Activated CD4-positive, alpha-beta T cell treated with anti-CD3 and anti-CD28 coated beads for 36 hours (primary cell): Measurements from ENCODE around the gene DKKL1. TPM values are rescaled to one million over a fixed set of nuclear protein-coding genes. Genes with fewer than 3 reads are reported as not detected.

ENCODE experiments used
- ATAC-seq: fragments of 200-7000 bp; cut with Tn5 transposase; one replicate; pipeline ENCODE4 v1.10.0; 2021; ENCODE audit warnings: mild to moderate bottlenecking, moderate library complexity
- CTCF ChIA-PET: fragments of 350-600 bp; sonication (Branson Sonifier 250); formaldehyde crosslinking; loops from one replicate; lab custom pipeline; 2021; ENCODE audit warnings: antibody characterized with exemption; lab: Charles Lee
- POLR2A ChIA-PET: fragments of 350-600 bp; sonication (Branson Sonifier 250); formaldehyde crosslinking; loops from one replicate; lab custom pipeline; 2021; ENCODE audit warnings: antibody characterized with exemption, inconsistent platforms; lab: Charles Lee
- DNase-seq: peaks from one replicate; pipeline ENCODE4 v3.0.0-alpha.2; 2020
- H3K27ac Mint-ChIP-seq: one replicate; pipeline ENCODE4 v1.8.0; 2021; ENCODE audit warnings: mixed read lengths
- H3K27me3 Mint-ChIP-seq: one replicate; pipeline ENCODE4 v1.8.0; 2021; ENCODE audit warnings: mixed read lengths
- H3K36me3 Mint-ChIP-seq: one replicate; pipeline ENCODE4 v1.8.0; 2021; ENCODE audit warnings: low read depth, mixed read lengths
- H3K4me1 Mint-ChIP-seq: one replicate; pipeline ENCODE4 v1.8.0; 2021; ENCODE audit warnings: mixed read lengths
- H3K4me3 Mint-ChIP-seq: one replicate; pipeline ENCODE4 v1.8.0; 2021; ENCODE audit warnings: mild to moderate bottlenecking, moderate library complexity, mixed read lengths
- H3K9me3 Mint-ChIP-seq: one replicate; pipeline ENCODE4 v1.8.0; 2021; ENCODE audit warnings: low read depth, mixed read lengths
- intact Hi-C, 2 experiments: fragments of 100-400 bp; cut with DNase I in 1 of 2; cut with micrococcal nuclease in 1 of 2; formaldehyde crosslinking; loops; one replicate each; pipeline versions ENCODE4 v1.14.2 to v1.15.1; 2022 to 2024; cut with DNase I, micrococcal nuclease
- total RNA-seq, 2 experiments: library from RNA; stranded (reverse); gene quantifications; one replicate each; pipeline ENCODE4 v1.2.3, GENCODE V29; 2021

Gene DKKL1
- total RNA-seq, 2 experiments from 2014 or later = not detected

DNA sequence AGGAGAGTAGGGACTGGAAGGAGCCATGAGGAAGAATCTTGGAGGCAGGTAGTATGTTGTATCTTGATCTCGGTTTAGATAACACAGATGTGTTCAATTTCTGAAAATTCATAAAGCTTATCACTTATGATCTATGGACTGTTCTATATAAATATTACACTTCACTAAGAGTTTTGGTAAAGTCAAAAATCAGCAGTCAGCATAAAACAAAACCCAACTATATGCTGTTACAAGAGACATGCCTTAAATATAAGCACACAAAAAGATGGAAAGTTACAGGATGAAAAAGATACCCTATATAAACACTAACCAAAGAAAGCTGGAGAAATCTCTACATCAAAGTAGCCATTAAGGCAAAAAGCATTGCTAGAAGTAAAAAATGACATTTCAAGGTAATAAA is 19.9 kb downstream of the DKKL1 start:
- no peaks in the 10 kb centered on the region for H3K27me3 Mint-ChIP-seq
- H3K4me3 Mint-ChIP-seq = no peak overlapping the region
- CTCF ChIA-PET = interaction anchor here (1.5 kb wide), 2 partner anchors 9 to 16 kb away, joined by 3 to 5 read pairs; no protein-coding TSS in a partner anchor
- no peak overlapping the region for H3K27ac Mint-ChIP-seq
- ATAC-seq (no peak), DNase-seq (no peak)
- H3K4me1 Mint-ChIP-seq = peaks cover 9% of the 10 kb centered on the region
- POLR2A ChIA-PET = interaction anchor here (0.6 kb wide), 1 partner anchor 914 kb away, joined by 3 read pairs; no protein-coding TSS in a partner anchor
- intact Hi-C loops = loop anchor here in 1 of 2 experiments (2.0 kb wide), 1 partner anchor 19 kb away; no protein-coding TSS in a partner anchor
- H3K9me3 Mint-ChIP-seq = peaks cover 7% of the 10 kb centered on the region
- H3K36me3 Mint-ChIP-seq = no peaks in the 10 kb centered on the region

DNA sequence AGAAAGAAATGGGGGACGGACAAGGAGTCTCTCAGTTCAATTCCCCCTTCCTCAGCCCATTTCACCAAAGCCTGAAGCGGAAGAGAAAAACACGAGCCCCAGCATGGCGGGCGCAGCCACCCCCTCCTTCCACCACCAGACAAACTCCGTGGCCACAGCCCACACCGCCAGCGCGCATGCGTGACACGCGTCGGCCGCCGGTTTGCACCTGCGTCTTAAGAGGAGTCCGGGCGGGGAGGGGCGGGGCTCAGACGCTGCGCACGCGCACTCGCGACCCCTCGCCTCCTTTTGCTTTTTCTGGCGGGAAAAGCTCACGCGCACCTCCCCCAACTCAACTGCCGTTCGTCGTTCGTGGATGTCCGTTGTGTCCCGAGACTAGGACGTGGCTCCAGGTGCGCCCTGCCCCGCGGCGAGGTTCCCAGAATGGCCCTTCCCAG is 24.3 kb downstream of the DKKL1 start, which contains the start of gene KASH5:
Gene KASH5, plus strand, starts transcription at position 314 of the 437 bp plus-strand sequence. CDS start 2,635 bp downstream, outside the sequence.
- Mint-ChIP-seq H3K27me3 (no peaks in the 10 kb centered on the region), H3K9me3 (peaks cover 3% of the 10 kb centered on the region), H3K4me3 (peak within 1 kb of the TSS; percentile 47), H3K27ac (peak within 1 kb of the TSS; percentile 87), H3K36me3 (no peaks in the 10 kb centered on the region), H3K4me1 (peaks cover 16% of the 10 kb centered on the region)
- DNase-seq (peak; percentile 95), ATAC-seq (peak; percentile 67)
- intact Hi-C loops = loop anchor here in 1 of 2 experiments (1.0 kb wide), 2 partner anchors 25 to 57 kb away; partner anchors contain the start of gene DKKL1
- POLR2A ChIA-PET = no interaction called here
- CTCF ChIA-PET = no interaction called here

DNA sequence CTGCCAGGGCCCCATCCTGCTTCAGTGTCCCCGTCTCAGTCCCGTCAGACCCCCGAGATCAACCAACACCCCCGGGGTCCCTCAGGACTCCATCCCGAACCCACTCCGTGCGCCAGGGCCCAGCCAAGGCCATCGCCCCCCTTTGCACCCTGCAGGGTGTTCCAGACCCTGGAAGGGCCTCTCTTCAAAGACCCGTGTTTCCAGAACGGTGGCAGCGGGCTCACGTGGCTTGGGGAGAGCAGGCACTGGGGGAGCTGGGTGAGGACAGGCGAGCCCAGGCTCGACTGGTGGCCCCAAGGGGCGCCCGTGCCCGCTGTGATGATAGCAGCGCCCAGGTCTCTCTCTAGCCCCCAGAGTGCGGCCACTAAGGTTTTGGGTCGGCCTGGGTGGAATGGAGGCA is 25.7 kb downstream of the DKKL1 start:
- CTCF ChIA-PET = interaction anchor here (1.0 to 1.1 kb wide), 2 partner anchors 46 to 89 kb away, joined by 4 to 6 read pairs; no protein-coding TSS in a partner anchor

DNA sequence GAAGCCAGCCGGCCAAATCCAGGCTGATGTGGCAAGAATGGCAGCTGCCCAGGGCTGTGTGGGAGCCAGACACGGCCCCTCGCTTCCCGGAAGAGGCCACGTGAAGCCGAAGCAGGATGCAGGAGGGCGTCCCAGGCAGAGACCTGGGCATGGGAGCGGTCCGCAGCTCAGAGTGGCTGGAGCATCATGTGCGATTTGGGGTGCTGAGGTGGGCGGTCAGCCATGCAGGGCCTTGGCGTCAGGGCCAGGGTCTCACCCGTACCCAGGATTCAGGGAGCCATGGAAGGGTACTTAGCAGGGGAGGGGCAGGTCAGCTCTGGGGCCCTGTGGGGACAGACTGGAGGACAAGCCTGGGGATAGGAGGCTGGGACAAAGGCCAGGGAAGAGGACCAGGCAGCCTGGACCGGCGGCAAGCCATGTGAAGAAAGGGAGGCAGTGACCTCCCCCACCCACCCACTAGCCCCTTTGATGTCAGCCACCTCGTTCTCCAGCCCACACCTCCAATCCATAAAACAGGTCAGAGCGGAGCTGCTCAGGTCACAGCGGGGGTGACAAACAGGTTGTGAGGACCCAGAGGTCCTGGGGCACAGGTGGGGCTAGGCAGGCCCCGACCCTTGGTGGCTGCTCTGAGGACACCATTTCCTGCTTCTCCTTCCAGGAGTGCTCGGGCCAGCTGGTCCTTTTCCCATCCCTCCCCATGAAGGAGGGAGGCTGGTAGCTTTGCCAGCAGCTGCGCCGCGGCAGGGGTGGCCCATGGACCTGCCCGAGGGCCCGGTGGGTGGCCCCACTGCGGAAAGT is 26.7 kb downstream of the DKKL1 start:
- Mint-ChIP-seq H3K9me3 (no peaks in the 10 kb centered on the region), H3K4me1 (peaks cover 16% of the 10 kb centered on the region), H3K27ac (no peak overlapping the region), H3K27me3 (no peaks in the 10 kb centered on the region), H3K36me3 (no peaks in the 10 kb centered on the region), H3K4me3 (no peak overlapping the region)
- DNase-seq = no peak
- POLR2A ChIA-PET = interaction anchor here (0.5 kb wide), 1 partner anchor 16 kb away, joined by 3 read pairs; no protein-coding TSS in a partner anchor
- CTCF ChIA-PET = interaction anchor here (1.0 to 2.3 kb wide), 3 partner anchors 45 to 90 kb away, joined by 4 to 11 read pairs (median 6); no protein-coding TSS in a partner anchor
- intact Hi-C loops = no loop called here
- no peak for ATAC-seq

More for the DNA sequence above, 25.7 kb downstream of the DKKL1 start:
- Mint-ChIP-seq H3K4me3 (no peak overlapping the region), H3K27ac (no peak overlapping the region), H3K4me1 (peaks cover 16% of the 10 kb centered on the region), H3K9me3 (no peaks in the 10 kb centered on the region), H3K36me3 (no peaks in the 10 kb centered on the region), H3K27me3 (no peaks in the 10 kb centered on the region)
- no peak for ATAC-seq
- POLR2A ChIA-PET = interaction anchor here (0.6 kb wide), 1 partner anchor 21 kb away, joined by 3 read pairs; no protein-coding TSS in a partner anchor
- intact Hi-C loops = no loop called here
- no peak for DNase-seq

DNA sequence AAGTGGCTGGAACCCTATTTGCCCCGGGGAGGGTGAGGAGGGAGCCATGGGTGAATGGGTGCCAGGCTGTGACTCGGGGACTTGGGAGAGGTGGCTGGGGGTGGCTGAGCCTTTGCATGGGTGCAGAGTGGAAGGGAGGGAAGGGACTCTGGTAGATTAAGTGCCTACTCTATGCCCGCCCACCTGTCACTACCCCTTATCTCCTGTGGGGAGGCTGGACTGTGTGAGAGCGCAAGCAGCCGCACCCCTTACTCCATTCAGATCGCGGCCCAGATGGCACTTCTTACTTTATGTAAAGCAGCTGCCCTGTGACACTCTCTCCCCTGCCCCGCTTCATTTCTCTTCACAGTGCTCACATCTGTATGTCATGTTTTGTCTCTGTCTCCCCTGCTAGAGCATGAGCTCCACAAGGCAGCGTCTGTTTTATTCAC is 27.3 kb downstream of the DKKL1 start:
- ChIA-PET POLR2A (no interaction called here), CTCF (interaction anchor here (0.7 to 2.3 kb wide), 8 partner anchors 11 to 118 kb away, joined by 3 to 12 read pairs (median 6); no protein-coding TSS in a partner anchor)
- ATAC-seq = no peak
- no peaks in the 10 kb centered on the region for H3K36me3 Mint-ChIP-seq
- no peak overlapping the region for H3K4me3 Mint-ChIP-seq
- no peaks in the 10 kb centered on the region for H3K9me3 Mint-ChIP-seq
- no peak for DNase-seq
- no peaks in the 10 kb centered on the region for H3K27me3 Mint-ChIP-seq
- H3K4me1 Mint-ChIP-seq = peaks cover 16% of the 10 kb centered on the region
- intact Hi-C loops = no loop called here
- H3K27ac Mint-ChIP-seq = no peak overlapping the region

DNA sequence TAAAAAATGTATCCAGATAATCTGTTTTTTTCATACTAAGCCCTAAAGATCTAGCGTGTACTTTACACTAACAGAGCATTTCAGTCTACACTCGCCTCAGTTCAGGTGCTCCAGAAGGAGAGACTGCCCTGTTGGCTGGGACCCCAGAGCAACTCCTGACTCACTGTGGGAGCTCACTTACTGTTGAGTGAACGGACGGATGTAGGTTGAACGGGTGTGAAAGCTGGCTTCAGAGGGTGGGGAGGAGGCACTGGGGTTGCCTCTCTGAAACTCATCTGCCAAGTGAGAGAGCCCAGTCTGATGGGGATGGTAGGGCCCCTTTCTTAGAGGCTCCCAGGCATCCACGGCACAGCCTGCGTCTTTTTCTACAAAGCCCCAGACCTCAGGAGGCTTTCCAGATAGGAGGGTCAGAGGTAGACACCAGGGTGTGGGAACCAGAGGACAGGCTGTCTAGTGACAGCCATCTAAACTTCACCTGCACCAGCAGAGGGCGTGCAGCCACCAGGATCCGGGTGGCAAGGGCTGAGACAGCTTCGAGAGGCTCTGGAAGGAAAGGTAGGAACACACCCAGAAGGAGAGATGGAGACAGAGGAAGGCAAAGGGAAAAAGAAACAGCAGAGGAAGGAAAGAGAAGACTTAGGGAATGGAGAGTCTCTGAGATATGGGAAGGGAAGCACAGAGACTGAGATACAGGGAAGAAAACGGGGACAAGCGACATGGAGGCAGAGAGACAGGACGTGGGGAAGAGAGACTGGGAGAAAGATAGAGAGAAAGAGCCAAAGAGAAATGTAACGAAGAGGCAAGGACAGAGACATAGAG is 28.1 kb downstream of the DKKL1 start:
- POLR2A ChIA-PET = interaction anchor here (0.6 kb wide), 1 partner anchor 58 kb away, joined by 3 read pairs; no protein-coding TSS in a partner anchor
- Mint-ChIP-seq H3K27me3 (no peaks in the 10 kb centered on the region), H3K36me3 (no peaks in the 10 kb centered on the region), H3K9me3 (no peaks in the 10 kb centered on the region), H3K4me1 (peaks cover 16% of the 10 kb centered on the region), H3K4me3 (no peak overlapping the region), H3K27ac (no peak overlapping the region)
- ATAC-seq (peak; percentile 83), DNase-seq (peak; percentile 90)
- intact Hi-C loops = loop anchor here (1.0 kb wide), 4 partner anchors 39 to 85 kb away; no protein-coding TSS in a partner anchor
- CTCF ChIA-PET = interaction anchor here (0.6 to 3.2 kb wide), 17 partner anchors 12 to 125 kb away, joined by 3 to 13 read pairs (median 5); no protein-coding TSS in a partner anchor

DNA sequence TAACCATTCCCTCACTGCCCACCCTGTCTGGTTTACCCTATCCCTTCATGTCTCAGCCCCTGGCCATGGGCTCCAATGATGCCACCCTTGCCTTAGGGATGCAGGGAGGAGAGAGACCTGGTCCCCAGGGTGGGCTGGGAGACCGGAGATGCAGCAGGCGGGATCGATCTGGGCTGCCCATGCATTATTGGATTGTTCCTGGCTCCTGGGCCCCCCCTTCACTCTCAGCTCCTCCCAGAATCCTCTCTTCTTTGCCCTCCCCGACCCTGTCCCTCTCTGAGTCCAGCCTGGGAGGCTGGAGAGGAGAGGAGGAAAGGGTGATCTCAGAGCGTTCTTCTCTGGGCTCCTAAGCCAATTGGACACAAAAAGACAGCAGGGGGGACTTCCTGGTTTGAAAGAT is 30.2 kb downstream of the DKKL1 start:
- CTCF ChIA-PET = interaction anchor here (0.5 to 3.2 kb wide), 2 partner anchors 35 to 58 kb away, joined by 3 to 13 read pairs; no protein-coding TSS in a partner anchor

DNA sequence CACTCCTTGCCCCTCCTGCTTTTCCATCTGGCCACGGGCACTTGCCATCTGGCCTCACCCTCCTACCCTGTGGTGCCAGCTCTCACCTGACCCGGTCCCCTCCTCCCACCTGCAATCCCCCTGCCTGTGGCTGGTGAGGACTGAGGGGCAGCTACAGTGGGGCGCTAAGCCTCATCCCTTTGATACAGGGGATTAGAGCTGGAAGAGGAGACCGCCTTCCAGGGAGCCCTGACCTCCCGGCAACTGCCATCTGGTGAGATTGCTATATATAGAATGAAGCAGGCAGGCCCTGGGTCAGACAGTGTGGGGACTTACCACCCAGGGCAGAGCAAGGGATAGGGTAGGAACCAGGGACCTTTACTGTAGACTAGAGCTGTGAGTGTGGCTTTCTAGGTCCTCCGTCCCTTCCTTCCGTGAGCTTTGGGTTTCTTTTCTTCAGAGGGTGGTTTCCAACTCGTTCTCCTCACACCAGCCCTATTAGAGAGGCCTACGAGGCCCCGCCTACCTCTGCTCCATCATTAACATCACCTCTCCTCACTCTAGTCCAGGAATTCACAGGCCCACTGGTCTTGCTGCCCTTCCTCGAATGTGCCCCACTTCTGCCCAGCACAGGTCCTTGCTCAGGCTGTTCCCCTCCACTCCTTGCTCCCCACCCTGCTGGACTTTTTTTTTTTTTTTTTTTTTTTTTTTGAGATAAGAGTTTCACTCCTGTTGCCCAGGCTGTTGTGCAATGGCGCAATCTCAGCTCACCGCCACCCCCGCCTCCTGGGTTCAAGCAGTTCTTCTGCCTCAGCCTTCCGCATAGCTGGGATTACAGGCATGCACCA is 32.1 kb downstream of the DKKL1 start:
- POLR2A ChIA-PET = no interaction called here
- H3K27ac Mint-ChIP-seq = no peak overlapping the region
- no peaks in the 10 kb centered on the region for H3K9me3 Mint-ChIP-seq

More for the DNA sequence above, 30.2 kb downstream of the DKKL1 start:
- Mint-ChIP-seq H3K4me3 (no peak overlapping the region), H3K27ac (no peak overlapping the region), H3K27me3 (no peaks in the 10 kb centered on the region), H3K4me1 (peaks cover 20% of the 10 kb centered on the region), H3K36me3 (no peaks in the 10 kb centered on the region), H3K9me3 (no peaks in the 10 kb centered on the region)
- ATAC-seq (no peak), DNase-seq (no peak)
- POLR2A ChIA-PET = no interaction called here
- intact Hi-C loops = no loop called here

DNA sequence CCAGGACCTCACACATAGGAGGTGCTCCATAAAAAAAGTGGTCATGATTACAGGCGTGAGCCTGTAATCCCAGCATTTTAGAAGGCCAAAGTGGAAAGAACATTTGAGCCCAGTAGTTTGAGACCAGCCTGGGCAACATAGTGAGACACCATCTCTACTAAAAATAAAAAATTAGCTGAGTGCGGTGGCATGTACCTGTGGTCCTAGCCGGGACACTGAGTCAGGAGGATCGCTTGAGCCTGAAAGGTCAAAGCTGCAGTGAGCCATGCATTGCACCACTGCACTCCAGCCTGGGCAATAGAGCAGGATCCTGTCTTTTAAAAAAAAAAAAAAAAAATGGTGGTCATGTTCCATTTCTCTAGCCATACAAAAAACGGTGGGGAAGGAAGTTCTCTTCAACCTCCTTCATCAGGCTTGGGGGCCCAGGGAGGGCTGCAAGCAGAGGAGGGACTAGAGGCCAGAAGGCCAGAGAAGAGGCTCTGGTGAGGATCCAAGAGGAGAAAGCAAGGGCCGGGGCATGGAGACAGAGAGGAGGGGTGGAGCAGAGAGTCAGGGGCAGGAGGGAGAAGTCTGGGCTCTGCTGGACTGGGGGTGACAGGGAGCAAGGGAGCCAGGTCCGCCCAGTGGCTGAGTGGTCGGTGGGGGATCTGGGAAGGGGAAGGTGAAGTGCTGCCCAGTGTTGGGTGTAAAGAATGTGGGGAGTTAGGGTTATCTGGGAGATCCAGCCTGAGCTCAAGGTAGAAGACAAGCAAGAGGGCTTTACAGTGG is 33.2 kb downstream of the DKKL1 start:
- intact Hi-C loops = no loop called here
- Mint-ChIP-seq H3K4me3 (no peak overlapping the region), H3K36me3 (no peaks in the 10 kb centered on the region), H3K9me3 (no peaks in the 10 kb centered on the region), H3K27me3 (no peaks in the 10 kb centered on the region), H3K27ac (no peak overlapping the region), H3K4me1 (peaks cover 17% of the 10 kb centered on the region)
- CTCF ChIA-PET = interaction anchor here (1.0 to 1.2 kb wide), 4 partner anchors 14 to 30 kb away, joined by 3 read pairs; no protein-coding TSS in a partner anchor
- ATAC-seq (no peak), DNase-seq (no peak)
- POLR2A ChIA-PET = interaction anchor here (0.6 kb wide), 1 partner anchor 82 kb away, joined by 3 read pairs; no protein-coding TSS in a partner anchor

More for the DNA sequence above, 32.1 kb downstream of the DKKL1 start:
- DNase-seq (no peak), ATAC-seq (no peak)
- H3K27me3 Mint-ChIP-seq = no peaks in the 10 kb centered on the region
- no peak overlapping the region for H3K4me3 Mint-ChIP-seq
- CTCF ChIA-PET = interaction anchor here (0.6 to 1.1 kb wide), 3 partner anchors 17 to 50 kb away, joined by 3 read pairs; no protein-coding TSS in a partner anchor
- no peaks in the 10 kb centered on the region for H3K36me3 Mint-ChIP-seq
- intact Hi-C loops = no loop called here
- H3K4me1 Mint-ChIP-seq = peaks cover 21% of the 10 kb centered on the region
